ENCODE data around the gene NSMCE1. TPM values are rescaled to one million over a fixed set of nuclear protein-coding genes. Genes with fewer than 3 reads are reported as not detected.

NSMCE1 gene
- total RNA-seq, 1 donor from 2014 or later, result 33.3 TPM

DNA sequence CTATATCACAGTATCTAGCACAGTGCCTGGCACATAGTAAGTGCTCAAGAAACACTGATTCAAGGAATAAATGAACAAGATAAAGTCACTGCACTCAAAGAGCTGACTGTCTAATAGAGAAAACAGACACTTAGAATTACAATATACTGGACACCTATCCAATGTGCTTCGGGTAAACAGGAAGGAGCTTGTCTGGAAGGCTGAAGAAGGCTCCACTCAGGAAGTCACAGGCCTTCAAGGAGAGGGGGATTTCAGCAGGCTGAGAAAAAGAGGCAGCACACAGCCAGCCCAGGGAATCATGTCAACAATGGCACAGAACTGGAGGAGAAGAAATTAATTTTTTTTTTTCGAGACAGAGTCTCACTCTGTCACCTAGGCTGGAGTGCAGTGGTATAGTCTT, 35.5 kb upstream of the NSMCE1 start:
- Mint-ChIP-seq H3K36me3 (no peaks in the 10 kb centered on the region), H3K27ac (no peak overlapping the region), H3K4me1 (ENCODE audit: unreplicated experiment) (no peaks in the 10 kb centered on the region), H3K9me3 (no peaks in the 10 kb centered on the region), H3K27me3 (peaks cover 4% of the 10 kb centered on the region), H3K4me3 (no peak overlapping the region)
- TF ChIP-seq, protein P1, sequence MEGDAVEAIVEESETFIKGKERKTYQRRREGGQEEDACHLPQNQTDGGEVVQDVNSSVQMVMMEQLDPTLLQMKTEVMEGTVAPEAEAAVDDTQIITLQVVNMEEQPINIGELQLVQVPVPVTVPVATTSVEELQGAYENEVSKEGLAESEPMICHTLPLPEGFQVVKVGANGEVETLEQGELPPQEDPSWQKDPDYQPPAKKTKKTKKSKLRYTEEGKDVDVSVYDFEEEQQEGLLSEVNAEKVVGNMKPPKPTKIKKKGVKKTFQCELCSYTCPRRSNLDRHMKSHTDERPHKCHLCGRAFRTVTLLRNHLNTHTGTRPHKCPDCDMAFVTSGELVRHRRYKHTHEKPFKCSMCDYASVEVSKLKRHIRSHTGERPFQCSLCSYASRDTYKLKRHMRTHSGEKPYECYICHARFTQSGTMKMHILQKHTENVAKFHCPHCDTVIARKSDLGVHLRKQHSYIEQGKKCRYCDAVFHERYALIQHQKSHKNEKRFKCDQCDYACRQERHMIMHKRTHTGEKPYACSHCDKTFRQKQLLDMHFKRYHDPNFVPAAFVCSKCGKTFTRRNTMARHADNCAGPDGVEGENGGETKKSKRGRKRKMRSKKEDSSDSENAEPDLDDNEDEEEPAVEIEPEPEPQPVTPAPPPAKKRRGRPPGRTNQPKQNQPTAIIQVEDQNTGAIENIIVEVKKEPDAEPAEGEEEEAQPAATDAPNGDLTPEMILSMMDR (conservative IDR thresholded peaks at IDR 0.05), result no peak
- no peak for DNase-seq (ENCODE audit: extremely low spot score, unreplicated experiment)

DNA sequence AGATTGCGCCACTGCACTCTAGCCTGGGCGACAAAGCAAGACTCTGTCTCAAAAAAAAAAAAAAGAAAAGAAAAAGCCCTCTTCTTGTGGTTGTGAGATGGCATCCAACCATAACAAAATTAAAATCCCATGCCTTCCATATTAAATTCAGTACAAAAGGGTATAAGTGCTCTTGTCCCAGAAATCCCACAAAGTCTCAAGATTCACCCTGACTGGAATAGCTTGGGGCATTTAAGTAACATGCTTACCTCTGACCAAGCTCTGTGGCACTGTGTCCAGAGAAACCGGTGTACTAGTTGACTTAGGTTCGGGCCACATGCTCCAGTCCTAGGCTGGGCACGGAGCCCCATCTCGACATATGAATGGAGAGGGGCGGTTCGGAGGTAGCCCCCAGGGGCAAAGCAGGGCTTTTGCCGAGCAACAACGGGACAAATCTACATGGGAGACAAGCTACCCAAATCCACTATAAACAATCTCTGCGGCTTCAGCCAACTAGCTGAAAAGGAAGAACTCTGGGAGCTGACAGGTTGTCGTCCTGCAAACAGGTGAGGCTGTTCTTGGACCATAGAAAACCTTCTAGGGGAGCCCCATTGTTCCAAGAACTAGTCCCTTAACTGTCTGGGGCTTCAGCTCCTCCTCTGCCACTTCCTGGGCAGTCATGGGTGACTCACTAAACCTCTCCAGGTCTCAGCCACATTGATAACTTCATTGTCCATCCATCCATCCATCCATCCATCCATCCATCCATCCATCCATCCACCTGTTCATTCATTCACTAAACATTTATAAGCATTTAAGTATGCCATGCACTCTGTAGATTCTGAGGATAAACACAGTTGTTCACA, 34.9 kb upstream of the NSMCE1 start:
- Mint-ChIP-seq H3K4me1 (ENCODE audit: unreplicated experiment) (no peaks in the 10 kb centered on the region), H3K27ac (no peak overlapping the region), H3K9me3 (no peaks in the 10 kb centered on the region), H3K27me3 (peaks cover 4% of the 10 kb centered on the region), H3K36me3 (no peaks in the 10 kb centered on the region), H3K4me3 (no peak overlapping the region)
- TF ChIP-seq, protein P1 (conservative IDR thresholded peaks at IDR 0.05), result no peak
- DNase-seq (ENCODE audit: extremely low spot score, unreplicated experiment), result no peak

DNA sequence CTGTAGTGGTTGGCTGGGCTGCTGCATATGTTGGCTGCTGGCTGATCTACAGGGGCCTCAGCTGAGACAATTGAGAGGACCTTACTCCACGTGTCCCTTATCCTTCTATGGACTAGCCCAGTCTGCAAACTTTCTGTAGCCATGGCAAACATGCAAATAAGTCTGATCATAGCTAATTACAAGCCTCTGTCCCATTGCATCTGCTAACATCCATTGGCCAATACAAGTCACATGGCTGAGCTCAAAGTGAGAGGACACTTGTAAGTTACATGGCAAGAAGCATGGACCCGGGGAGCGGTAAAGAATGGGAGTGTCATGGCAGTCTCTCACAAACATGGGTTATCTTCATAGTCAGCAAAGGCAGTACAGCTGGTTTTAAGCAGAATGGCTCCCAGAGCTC, 33.6 kb upstream of the NSMCE1 start:
- TF ChIP-seq, protein P1 (conservative IDR thresholded peaks at IDR 0.05), result no peak
- no peak overlapping the region for H3K27ac Mint-ChIP-seq
- peaks cover 4% of the 10 kb centered on the region for H3K27me3 Mint-ChIP-seq
- H3K4me3 Mint-ChIP-seq, result no peak overlapping the region
- H3K36me3 Mint-ChIP-seq, result no peaks in the 10 kb centered on the region
- no peak for DNase-seq (ENCODE audit: extremely low spot score, unreplicated experiment)
- H3K4me1 Mint-ChIP-seq (ENCODE audit: unreplicated experiment), result no peaks in the 10 kb centered on the region
- H3K9me3 Mint-ChIP-seq, result no peaks in the 10 kb centered on the region

DNA sequence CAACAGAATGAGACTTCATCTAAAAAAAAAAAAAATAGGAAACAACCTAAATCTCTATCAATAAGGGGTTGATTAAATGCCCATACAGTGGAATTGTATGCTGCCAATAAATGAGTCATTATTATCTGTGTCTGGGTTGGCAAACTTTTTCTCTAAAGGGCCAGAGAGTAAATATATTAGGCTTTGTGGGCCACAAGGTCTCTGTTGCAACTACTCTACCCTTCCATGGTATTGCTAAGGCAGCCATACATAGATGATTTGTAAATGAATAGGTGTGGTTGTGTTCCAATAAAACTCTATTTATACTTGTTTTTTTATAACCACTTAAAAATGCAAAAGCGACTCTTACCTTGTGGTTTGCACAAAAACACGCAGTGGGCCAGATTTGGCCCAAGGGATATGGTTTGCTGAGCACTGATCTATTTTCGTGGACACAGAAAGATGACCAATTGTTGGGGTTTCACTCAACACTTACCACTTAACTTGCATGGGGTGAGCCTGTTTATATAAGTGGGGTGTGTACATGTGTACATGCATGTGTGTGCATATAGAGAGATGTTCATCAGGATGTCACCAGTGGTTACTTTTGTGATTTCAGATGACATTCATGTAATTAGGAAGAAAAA, 32.8 kb upstream of the NSMCE1 start:
- Mint-ChIP-seq H3K27me3 (peaks cover 4% of the 10 kb centered on the region), H3K27ac (no peak overlapping the region), H3K36me3 (no peaks in the 10 kb centered on the region), H3K4me1 (ENCODE audit: unreplicated experiment) (no peaks in the 10 kb centered on the region), H3K4me3 (no peak overlapping the region), H3K9me3 (no peaks in the 10 kb centered on the region)
- TF ChIP-seq, protein P1 (conservative IDR thresholded peaks at IDR 0.05), result no peak
- no peak for DNase-seq (ENCODE audit: extremely low spot score, unreplicated experiment)

DNA sequence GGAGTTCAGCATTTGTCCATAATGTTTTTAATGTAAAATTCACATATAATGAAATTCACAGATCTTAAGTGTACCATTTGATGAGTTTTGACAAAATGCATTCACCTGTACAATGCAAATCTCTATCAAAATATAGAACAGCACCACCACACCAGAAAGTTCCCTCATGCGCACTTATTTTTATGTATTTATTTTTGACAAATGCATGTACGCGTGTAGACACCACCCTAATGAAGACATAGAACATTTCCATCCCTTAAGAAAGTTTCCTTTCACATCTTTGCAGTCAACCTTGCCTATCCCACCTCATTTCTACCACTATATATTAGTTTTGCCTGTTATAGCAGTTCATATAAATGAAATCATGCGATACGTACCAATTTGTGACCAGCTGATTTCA, 29.6 kb upstream of the NSMCE1 start:
- H3K9me3 Mint-ChIP-seq, result no peaks in the 10 kb centered on the region
- H3K4me3 Mint-ChIP-seq, result no peak overlapping the region
- DNase-seq (ENCODE audit: extremely low spot score, unreplicated experiment), result no peak
- TF ChIP-seq, protein P1 (conservative IDR thresholded peaks at IDR 0.05), result no peak
- H3K27ac Mint-ChIP-seq, result no peak overlapping the region
- H3K27me3 Mint-ChIP-seq, result no peaks in the 10 kb centered on the region
- H3K36me3 Mint-ChIP-seq, result no peaks in the 10 kb centered on the region
- H3K4me1 Mint-ChIP-seq (ENCODE audit: unreplicated experiment), result no peaks in the 10 kb centered on the region
